GM19238 (cell line): ENCODE data around the gene MON1A.
"Not testable (repeated sequence)": the region's sequence is repeated elsewhere in the genome, so short reads cannot be mapped to it uniquely, and the experiment has no call there.

Experiments
- DNase-seq: peaks from one replicate; pipeline ENCODE4 v3.0.0; 2011; ENCODE audit warnings: low spot score; ENCODE audit not compliant: insufficient read length

MON1A gene, protein sequence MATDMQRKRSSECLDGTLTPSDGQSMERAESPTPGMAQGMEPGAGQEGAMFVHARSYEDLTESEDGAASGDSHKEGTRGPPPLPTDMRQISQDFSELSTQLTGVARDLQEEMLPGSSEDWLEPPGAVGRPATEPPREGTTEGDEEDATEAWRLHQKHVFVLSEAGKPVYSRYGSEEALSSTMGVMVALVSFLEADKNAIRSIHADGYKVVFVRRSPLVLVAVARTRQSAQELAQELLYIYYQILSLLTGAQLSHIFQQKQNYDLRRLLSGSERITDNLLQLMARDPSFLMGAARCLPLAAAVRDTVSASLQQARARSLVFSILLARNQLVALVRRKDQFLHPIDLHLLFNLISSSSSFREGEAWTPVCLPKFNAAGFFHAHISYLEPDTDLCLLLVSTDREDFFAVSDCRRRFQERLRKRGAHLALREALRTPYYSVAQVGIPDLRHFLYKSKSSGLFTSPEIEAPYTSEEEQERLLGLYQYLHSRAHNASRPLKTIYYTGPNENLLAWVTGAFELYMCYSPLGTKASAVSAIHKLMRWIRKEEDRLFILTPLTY

DNA sequence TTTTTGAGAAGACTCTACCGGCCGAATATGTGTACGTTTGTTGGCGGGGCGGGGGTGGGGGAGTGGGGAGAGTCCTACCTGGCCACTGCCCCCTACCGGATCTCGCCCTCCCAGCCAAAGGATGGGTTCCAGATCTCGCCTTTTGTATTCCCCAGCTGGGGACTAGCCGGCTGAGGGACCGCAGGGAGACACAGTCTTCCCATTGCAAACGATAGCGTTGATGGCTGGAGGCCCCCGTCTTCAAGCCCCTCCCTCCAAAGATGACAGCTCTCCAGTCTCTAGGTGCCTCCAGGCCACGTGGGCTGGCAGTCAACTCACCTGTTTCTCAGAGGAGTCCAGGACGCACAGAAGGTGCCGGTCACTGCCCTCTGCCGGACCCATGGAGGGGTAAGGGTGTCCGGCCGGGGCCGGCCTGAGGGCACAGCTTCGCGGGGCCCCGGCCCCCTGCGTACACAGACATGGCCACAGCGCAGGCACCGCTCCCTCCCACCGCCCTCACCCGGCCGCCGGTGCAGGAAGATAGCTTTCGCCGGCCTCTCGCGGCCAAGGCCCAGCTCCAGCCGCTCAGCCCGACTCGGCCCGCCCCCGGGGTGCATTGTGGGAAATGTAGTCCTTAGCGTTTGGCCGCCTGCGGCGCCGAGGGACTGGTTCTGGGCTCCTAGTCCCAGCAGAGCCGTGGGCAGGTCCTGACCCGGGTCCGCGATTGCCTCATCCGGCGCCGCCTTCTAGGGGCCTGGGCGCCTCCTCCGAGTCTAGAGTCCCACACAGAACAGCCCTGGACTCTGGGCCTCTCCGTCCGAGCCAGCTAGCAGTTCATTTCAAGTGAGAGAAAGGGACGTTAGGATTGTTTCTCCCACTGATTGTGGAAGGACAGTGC is at the start of gene MON1A:
TSS of gene MON1A (minus strand) at position 521 of the 877 bp plus-strand sequence. CDS start 16,465 bp downstream, outside the sequence.
- DNase-seq = peak; percentile 80

DNA sequence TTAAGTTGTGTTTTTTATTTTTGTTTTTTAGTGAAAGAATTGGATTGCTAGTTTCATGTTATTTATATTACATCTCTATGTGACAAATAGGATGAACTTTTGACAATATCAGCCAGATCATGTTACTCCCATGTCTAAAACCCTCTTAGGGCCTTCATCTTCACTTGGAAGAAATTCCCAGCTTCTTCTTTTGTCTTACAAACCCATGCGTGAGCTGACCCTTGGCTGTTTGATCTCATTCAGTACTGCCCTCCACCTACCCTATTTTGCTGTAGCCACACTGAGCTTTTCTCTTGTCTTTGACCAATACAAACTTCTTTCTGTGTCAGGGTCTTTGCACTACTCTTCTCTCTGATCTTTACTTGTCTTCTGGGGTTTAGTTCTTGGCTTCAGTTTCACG is 47.3 kb upstream of the MON1A start:
- DNase-seq = no peak

DNA sequence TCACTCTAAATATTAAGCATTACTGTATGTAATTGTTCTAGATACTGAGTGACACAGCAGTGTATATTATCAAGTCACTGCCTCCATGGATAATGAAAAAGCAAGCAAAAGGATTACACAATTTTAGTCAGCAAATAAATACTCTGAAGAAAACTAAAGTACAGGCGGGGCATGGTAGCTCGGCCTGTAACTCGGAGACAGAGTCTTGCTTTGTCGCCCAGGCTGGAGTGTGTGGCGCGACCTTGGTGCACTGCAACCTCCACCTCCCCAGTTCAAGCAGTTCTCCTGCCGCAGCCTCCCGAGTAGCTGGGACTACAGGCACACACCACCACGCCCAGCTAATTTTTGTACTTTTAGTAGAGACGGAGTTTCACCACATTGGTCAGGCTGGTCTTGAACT is 43.0 kb upstream of the MON1A start:
- DNase-seq = no peak

DNA sequence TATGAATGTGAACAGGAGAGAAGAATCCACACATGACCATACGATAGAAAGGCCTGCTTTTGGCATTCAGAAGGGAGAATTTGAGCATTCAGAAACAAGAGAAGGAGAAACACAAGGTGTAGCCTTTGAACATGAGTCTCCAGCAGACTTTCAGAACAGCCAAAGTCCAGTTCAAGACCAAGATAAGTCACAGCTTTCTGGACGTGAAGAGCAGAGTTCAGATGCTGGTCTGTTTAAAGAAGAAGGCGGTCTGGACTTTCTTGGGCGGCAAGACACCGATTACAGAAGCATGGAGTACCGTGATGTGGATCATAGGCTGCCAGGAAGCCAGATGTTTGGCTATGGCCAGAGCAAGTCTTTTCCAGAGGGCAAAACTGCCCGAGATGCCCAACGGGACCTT is 38.7 kb upstream of the MON1A start:
- DNase-seq = no peak

DNA sequence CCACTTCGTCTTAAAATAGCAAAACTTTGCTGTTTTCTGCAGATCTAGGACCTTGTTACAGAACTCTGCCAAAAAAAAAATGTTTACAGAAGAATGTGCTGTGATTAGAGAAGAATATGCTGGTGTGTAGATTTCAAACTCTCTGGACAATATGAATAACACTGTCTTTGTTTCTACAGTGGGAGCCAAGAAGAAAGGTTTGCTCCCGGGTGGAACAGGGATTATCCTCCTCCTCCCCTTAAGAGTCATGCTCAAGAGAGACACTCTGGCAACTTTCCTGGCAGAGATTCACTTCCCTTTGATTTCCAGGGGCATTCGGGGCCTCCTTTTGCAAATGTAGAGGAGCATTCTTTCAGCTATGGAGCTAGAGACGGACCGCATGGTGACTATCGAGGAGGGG is 37.7 kb upstream of the MON1A start:
- DNase-seq = no peak

DNA sequence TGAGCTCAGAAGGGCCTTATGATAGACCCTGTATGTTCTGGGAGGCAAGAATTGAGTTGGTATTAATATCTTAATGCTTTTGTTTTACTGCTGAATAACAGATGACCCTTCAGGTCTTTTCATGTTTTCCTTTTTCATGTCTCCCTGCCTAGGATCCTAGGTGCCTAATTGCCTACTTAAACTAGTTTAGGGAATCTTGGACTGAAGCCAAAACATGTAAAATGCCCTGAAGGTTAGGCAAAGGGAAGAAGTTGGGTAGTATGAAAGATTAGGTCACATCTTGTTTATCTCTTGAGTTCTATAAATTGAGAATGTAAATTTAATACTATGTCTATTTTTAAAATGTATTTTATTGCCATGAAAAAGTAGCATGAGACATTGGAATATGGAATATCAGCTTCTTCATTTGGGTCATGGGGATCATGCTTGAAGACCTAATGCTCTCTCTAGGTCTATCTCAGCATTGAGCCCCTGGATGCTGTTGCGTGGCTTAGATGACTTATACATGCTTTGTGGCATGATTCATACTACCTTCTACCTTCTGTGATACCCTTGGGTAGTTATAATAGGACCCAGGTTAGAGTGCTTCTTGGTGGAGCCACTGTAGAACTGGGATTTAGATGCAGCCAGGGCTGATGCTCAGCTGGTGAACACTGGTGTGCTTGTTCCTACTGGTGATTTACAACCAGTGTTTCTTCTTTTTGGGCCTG is 36.8 kb upstream of the MON1A start:
- DNase-seq = no peak

DNA sequence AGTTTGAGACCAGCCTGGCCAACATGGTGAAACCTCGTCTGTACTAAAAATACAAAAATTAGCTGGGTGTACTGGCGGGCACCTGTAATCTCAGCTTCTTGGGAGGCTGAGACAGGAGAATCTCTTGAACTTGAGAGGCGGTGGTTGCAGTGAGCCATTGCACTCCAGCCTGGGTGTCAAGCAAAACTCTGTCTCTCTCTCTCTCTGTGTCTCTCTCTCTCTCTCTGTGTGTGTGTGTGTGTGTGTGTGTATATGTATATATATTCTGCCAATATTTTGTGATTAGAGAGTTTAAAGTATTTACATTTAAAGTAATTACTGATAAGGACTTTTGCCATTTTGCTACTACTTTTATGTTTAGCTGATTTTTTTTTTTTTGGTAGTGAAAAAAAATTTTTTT is 26.0 kb upstream of the MON1A start:
- no peak for DNase-seq

DNA sequence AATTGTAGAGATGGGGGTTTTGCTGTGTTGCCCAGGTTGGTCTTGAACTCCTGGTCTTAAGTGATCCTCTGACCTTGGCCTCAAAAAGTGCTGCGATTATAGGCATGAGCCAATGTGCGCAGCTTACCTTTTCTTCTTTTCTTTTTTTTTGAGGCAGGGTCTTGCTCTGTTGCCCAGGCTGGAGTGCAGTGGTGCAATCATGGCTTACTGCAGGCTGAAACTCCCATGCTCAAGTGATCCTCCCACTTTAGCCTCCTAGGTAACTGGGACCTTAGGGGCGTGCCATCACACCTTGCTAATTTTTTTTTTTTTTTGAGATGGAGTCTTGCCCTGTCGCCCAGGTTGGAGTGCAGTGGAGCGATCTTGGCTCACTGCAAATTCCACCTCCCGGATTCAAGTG is 23.3 kb upstream of the MON1A start:
- no peak for DNase-seq

DNA sequence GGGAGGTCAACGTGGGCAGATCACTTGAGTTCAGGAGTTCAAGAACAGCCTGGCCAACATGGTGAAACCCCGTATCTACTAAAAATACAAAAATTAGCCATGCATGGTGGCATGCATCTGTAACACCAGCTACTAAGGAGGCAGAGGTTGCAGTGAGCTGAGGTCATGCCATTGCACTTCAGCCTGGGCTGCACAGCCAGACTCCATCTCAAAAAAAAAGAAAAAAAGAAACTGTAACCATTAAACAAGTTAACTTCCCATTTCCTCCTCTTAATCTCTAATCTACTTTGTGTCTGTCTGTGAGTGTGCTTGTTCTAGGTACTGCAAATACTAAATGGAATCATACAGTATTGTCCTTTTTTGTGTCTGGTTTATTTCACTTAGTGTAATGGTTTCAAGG is 13.0 kb upstream of the MON1A start:
- DNase-seq = no peak

DNA sequence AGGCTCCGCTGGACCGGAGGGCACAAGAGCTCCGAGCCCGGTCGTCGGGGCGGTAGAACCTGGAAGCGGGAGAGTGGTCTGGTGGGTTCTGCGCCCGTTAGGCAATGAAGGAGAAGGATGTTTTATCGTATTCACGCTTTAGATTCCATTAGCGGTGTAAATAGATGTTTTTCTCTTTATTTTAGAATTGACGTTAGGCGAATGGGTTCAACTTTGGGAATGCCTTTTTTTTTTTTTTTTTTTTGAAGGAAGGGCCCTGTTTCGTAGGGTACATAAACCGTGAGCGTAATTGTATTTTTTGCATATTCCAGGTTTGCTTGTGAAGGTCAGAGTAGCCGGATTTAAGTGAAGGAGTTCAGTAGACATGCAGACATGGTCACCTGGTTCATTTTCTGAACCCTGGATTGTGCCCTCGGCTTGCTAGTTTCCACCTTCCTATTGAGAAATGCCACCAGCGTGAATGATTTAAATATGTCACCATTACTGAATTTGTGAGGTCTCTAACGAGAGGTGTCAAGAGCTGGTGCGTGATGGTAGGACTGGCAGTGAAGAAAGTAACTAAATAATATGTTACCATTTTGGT is 11.1 kb upstream of the MON1A start:
- no peak for DNase-seq

DNA sequence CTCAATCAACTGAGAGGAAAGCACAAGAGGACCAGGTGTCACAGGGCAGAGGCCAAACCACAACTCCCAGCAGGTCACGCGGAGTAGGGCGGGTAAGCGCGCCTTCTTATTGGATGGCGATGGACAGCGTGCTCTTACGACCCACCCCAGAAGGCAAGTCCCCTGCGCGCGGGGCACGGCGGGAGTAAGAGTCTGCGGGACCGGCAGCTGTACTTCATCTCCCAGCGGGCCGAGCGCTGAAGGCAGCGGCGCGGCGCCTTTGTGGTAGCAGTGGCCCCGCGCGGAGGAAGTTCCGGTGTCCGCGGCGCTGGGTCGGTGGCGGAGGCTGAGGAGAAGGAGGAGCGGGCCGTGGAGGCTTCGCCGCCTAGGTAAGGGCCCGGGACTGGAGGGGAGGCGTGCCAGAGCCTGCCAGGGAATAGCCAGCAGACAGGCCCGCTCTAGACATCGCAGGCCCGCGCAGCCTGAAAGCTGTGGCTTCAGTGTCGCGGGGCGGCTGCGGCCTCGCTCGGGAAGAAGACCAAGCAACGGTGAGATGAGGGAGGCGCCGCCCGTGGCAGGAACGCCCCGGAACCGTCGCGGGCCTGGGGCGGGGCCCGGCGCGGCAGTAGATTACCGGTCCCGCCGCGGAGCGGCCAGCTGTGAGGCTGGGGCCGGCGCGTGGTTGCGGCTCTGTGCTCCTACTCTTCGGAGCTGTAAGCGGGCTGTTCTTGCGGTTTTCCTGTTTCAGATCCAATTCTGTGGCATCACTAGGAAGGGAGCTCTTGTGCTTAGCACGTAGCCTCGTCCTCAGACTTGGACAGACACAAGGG is 10.5 kb upstream of the MON1A start, which contains the start of gene RBM6:
TSS of gene RBM6 (plus strand) at position 293 of the 809 bp plus-strand sequence. CDS start 22,492 bp downstream, outside the sequence.
- DNase-seq = peak; percentile 95

DNA sequence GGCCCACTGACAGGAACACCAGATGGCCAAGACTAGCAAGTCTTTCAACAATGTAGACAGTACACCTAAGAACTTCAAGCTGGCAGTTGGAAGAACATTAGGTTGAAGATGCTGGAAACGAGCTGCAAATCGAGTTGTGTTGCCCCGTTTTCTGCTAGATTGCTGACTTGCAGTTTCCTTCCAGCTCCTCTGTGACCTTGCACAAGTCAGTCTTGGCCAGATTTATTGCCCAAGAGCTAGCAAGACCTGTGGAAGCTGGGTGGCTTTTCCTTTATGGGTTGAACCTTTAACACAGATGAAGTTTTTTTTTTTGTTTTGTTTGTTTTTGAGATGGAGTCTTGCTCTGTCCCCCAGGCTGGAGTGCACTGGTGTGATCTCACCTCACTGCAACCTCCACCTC is 7.5 kb upstream of the MON1A start:
- DNase-seq = no peak

DNA sequence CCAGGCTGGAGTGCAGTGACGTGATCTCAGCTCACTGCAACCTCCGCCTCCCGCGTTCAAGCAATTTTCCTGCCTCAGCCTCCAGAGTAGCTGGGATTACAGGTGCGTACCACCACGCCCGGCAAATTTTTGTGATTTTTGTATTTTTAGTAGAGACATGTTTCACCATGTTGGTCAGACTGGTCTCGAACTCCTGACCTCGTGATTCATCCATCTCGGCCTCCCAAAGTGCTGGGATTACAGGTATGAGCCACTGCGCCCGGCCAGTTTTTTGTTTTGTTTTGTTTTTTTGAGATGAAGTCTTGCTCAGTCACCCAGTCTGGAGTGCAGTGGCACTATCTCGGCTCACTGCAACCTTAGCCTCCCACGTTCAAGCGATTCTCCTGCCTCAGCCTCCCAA is 2.7 kb upstream of the MON1A start:
- not testable (repeated sequence) for DNase-seq

DNA sequence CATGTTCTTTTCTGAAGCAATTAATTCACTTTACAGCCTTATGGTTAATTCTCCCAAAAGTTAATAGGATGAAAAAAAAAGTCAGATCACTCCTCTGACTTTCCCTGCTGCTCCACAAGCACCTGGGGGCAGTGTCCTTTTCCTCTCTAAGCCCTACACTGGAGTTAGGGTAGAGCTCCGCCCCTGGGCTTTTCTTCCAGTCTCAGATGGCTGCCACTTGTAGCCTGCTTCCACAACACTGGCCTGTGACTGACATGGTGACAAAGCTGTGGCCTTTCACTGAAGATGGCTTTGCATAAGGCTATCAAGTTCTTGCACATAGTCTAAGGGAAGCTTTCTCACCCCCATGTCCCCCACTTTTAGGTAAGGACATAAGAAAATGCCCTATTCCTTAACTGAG is 1.3 kb upstream of the MON1A start:
- no peak for DNase-seq

DNA sequence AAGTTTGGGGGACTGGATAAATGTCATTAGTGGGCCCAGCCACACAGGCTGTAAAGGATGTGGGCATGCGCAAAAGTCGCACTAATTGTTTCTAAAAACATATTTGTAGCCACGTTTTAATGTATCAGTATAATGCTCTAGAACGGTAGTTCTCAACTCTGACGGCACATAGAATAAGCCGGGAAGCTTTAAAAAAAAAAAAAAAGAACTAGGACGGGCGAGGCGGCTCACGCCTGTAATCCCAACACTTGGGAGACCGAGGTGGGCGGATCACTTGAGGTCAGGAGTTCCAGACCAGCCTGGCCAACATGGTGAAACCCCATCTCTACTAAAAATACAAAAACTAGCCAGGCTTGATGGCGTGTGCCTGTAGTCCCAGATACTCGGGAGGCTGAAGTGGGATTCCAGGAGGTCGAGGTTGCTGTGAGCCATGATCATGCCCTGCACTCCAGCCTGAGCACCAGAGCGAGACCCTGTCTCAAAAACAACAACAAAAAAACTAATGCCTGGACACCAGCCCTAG is 618 bp upstream of the MON1A start:
- no peak for DNase-seq

DNA sequence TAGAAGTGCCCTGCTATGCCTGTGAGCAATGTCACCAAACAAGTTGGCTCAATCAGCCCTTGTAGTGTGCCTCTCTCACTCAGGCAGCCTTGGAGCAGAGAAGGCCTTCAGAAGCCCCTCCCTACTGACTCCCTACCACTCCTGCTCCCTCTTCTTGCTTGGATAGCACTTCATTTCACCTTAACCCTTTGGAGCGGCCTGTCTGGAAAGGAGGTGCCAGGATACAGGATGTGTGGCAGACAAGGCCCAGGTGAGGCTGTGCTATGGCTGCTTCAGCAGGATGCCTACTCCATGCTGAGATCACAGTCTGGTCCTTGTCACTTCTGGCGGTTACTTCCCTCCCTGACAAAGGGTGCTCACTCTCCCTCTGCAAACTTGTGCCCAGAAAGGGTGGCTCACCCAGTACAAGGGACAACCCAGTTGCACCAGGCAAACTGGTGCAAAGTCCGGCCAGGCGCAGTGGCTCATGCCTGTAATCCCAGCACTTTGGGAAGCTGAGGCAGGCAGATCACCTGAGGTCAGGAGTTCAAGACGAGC is 1.1 kb downstream of the MON1A start:
- DNase-seq = no peak

DNA sequence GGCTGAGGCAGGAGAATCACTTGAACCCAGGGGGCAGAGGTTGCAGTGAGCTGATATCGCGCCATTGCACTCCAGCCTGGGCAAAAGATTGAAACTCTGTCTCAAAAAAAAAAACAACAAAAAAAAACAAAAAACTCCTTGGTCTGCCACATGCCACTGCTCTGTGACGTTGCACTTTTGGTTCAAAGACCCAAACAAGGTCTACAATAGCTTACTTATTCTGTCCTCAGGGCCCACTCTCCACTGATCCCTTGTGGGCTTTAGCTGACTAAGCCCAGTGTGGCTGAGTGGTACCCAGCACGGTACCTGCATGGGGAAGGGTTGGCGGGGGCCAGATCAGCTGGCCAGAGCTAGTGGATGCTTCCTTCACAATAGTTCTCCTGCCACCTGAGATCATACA is 1.8 kb downstream of the MON1A start:
- no peak for DNase-seq

DNA sequence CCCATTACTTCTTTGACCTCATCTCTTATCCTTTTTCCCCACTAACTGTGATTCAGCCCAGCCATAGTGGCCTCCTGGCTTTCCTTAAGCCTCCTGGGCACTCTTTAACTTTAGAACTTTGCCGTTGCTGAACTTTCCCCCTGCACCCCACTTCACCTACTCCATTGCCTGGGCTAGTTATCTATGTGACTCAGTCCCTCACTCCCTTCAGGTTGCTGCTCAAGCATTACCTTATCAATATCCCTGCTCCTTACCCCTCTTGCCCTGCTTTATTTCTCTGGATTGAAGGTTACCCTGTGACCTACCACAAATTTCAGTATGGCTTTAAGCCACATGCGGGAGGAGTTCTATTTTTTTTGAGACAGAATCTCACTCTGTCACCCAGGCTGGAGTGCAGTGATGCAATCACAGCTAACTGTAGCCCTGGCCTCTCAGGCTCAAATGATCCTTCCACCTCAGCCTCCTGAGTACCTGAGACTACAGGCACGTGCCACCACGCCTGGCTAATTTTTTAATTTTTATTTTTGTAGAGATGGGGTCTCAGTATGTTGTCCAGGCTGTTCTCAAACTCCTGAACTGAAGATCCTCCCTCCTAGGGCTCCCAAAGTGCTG is 3.4 kb downstream of the MON1A start:
- no peak for DNase-seq

DNA sequence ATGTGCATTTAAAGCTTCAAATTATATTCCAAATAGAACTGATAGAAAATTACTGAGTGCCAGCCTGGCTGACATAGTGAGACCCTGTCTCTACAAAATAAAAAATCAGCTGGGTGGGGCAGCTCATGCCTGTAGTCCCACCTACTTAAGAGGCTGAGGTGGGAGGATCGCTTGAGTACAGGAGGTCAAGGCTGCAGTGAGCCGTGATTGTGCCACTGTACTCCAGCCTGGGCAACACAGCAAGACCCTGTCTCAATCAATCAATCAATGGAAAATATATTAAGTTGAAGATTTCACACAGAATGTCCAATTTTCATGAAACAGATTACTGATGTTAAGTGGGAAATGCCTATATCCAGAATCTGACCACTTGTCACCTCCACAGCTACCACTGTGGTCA is 4.1 kb downstream of the MON1A start:
- no peak for DNase-seq
